B cell (primary cell): ENCODE measurements around the gene CTNNA3.

ENCODE experiments used
- CTCF ChIP-seq: fragments of 200-600 bp; IDR thresholded peaks from one replicate; pipeline ENCODE4 v1.8.0; 2022; ENCODE audit warnings: antibody characterized with exemption, mild to moderate bottlenecking
- EZH2 ChIP-seq: IDR thresholded peaks from 2 replicates; pipeline ENCODE4 v1.6.1; 2012; ENCODE audit warnings: borderline replicate concordance, low read depth, mild to moderate bottlenecking, moderate library complexity, low read length; ENCODE audit not compliant: insufficient read depth, poor library complexity, severe bottlenecking

- no peak for TF ChIP-seq EZH2
- no peak for TF ChIP-seq CTCF
Observed at GRCh38 chr10:66041771-66042170, 1654.2 kb downstream of the CTNNA3 start.
